ENCODE measurements around the gene DCAF10.

DNA sequence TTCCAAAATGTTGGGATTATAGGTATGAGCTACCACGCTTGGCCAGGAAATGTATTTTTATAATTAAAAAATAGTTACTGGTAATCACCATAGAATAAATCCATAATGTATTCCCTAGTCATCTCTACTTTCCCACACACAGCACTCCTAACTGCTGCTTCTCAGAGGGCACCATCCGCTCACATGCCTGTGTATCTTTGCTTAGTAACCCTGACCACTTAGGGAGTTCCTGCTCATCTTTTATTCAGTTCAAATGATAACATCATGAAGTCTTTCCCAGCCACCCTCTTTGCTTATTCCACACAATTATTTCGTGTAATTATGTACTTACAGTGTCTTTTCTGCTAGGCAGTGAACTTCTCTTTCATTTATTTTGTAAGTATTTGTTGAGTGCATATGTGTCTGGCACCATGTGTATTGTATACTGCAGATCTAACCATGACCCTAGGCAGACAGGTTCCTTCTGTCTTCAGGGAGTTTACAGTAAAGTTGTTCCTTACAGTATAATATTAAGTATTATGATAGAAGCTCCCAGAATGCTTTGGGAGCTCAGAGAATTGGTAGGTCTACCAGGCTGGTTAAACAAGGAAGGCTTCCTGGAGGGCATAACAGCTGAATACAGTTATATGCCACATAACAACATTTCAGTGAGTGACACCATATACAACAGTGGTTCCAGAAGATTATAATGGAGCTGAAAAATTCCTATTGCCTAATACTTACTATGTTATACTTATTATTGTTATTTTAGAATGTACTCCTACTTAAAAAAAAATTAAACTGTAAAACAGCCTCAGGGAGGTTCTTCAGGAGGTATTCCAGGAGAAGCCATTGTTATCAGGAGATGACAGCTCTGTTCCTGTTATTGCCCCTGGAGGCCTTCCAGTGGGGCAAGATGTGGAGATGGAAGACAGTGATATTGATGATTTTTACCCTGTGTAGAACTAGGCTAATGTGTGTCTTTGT is 39.2 kb downstream of the DCAF10 start:
- TF ChIP-seq, protein P1, sequence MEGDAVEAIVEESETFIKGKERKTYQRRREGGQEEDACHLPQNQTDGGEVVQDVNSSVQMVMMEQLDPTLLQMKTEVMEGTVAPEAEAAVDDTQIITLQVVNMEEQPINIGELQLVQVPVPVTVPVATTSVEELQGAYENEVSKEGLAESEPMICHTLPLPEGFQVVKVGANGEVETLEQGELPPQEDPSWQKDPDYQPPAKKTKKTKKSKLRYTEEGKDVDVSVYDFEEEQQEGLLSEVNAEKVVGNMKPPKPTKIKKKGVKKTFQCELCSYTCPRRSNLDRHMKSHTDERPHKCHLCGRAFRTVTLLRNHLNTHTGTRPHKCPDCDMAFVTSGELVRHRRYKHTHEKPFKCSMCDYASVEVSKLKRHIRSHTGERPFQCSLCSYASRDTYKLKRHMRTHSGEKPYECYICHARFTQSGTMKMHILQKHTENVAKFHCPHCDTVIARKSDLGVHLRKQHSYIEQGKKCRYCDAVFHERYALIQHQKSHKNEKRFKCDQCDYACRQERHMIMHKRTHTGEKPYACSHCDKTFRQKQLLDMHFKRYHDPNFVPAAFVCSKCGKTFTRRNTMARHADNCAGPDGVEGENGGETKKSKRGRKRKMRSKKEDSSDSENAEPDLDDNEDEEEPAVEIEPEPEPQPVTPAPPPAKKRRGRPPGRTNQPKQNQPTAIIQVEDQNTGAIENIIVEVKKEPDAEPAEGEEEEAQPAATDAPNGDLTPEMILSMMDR (IDR thresholded peaks at IDR 0.05; ENCODE audit: low read depth, low read length) = no peak
- TF ChIP-seq MAX (IDR thresholded peaks at IDR 0.05; ENCODE audit: low read depth, low read length) = no peak
- TF ChIP-seq MYC (IDR thresholded peaks at IDR 0.05; ENCODE audit: low read depth, low read length) = no peak
- no peak for TF ChIP-seq POLR2A (IDR thresholded peaks at IDR 0.05; ENCODE audit: extremely low read depth, insufficient read length)
